GM19324 (cell line): ENCODE measurements around the gene EGFLAM.
"Not testable (repeated sequence)": the region's sequence is repeated elsewhere in the genome, so short reads cannot be mapped to it uniquely, and the experiment has no call there.

Experiments
- ATAC-seq: cut with Tn5 transposase; IDR thresholded peaks from one replicate; pipeline ENCODE4 v1.9.1; 2021; ENCODE audit warnings: mild to moderate bottlenecking, moderate library complexity; ENCODE audit not compliant: unreplicated experiment, low FRiP score

Gene EGFLAM

DNA sequence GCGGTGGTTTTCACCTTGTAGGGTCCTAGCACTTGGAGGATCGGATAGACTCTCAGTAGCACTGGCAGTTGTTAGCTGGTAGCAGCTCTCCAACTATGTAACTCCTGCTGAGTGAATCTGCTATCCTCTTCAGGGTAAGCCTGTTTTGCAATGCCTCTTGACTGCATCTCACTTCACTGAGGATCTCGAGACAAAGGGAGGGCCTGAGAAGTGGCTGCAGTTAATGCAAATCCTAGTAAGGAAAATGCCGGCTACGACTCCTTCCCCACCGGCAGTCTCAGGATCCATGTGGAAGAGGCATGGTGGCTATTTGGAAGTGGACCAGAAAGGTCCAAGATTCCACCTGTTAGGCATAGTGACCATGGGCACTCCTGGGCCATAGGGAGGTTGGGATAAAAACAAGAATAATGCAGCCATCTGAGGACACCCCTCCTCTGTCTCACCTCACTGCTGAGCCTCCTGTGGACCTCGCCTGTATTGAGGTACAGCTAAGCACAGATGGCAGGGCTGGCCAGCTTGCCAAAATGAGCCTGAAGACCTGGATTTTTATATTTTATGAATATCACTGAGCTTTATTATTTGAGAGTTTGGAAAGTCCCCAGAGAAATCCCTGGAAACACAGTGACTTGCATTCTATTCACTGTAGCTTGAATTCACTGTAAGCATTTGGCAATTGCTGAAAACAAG lies 152.1 kb downstream of the EGFLAM start:
- no peak for ATAC-seq

GRCh38 chr5:38413696-38414095 lies 155.3 kb downstream of the EGFLAM start:
- no peak for ATAC-seq

- no peak for ATAC-seq
Measured at GRCh38 chr5:38414348-38414747, 156.0 kb downstream of the EGFLAM start.

GRCh38 chr5:38415772-38416171 lies 157.4 kb downstream of the EGFLAM start:
- ATAC-seq: not testable (repeated sequence)

- no peak for ATAC-seq
Measured at GRCh38 chr5:38417658-38418017, 159.3 kb downstream of the EGFLAM start.

- ATAC-seq: no peak
Measured at GRCh38 chr5:38420246-38420645, 161.9 kb downstream of the EGFLAM start.

GRCh38 chr5:38420691-38421390 lies 162.5 kb downstream of the EGFLAM start:
- ATAC-seq: no peak

GRCh38 chr5:38422622-38423021 lies 164.3 kb downstream of the EGFLAM start:
- ATAC-seq: no peak

DNA sequence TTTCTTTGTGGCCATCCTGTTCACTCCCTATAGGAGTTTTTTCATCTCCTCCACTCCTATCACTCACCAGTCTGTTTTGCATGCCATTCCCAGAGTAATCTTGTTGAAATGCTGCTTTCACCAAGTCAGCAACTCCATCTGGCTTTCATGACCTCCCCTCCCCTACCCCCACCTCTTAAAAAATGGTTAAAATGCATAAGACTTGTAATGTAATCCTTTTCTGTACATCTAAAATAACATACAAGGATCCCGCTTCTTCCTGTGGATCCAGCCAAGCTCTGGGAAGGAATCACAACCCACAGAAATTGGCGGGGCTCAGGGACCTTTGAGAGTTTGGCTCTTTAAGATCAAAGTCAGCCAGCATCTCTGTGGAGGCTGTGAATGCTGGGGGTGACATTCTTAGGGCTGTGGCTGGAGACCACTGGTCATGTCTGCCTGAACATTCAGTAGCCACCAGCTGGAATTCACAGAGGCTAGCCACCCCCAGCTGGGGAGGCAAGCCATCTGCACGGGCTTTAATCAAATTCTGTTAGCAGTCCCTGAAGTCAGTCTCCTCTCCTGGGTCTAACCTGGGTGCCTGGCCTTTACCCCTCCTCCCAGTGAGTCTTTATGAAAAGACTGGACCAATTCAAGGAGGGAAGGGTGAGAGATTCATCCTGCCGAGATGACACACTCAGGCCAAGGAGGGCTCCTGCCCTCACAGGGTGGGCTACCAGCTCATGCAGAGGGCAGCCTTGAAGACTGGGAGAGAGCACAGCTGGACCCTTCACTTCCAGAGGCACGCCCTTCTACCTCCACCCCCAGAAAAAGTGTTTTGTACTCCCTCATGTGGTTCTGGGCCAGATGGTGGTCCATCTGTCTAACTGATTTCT lies 165.2 kb downstream of the EGFLAM start:
- no peak for ATAC-seq

GRCh38 chr5:38424148-38425060 lies 166.0 kb downstream of the EGFLAM start:
- no peak for ATAC-seq

GRCh38 chr5:38426490-38426889 lies 168.1 kb downstream of the EGFLAM start:
- no peak for ATAC-seq

- ATAC-seq: no peak
Measured at GRCh38 chr5:38426986-38427950, 168.9 kb downstream of the EGFLAM start.

- ATAC-seq: no peak
Measured at GRCh38 chr5:38431242-38431853, 173.0 kb downstream of the EGFLAM start.

- no peak for ATAC-seq
Measured at GRCh38 chr5:38433160-38433861, 175.0 kb downstream of the EGFLAM start.

DNA sequence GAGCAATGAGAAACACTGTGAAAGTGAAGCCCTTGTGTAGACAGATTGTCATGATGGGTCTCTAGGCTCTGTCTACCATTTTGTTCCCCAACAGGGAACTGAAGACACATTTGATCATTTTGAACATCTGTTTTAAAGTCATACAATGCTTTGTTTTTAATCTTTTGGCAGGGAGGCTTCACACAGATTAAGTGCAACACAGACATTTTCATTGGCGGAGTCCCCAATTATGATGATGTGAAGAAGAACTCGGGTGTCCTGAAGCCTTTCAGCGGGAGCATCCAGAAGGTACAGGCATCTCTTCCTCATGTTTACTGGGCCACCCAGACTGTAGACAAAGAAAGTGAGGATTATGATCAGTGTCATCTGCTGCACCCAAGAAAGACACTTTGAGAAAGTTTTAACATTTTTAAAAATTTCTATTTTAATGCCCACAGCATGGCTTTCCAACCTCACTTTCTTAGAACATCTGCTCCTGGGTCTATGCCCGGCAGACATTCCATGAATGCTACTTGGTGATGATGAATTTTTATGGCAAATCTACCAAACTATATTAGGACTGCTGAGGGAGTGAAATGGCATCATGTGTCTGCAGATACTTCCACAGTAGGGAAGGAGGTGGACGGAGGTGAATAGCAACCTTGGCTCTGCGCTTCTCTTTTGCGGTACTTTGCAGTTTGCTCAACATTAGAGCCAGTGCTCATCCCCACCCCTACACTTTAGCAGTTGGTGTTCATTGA lies 176.8 kb downstream of the EGFLAM start:
- ATAC-seq: no peak

DNA sequence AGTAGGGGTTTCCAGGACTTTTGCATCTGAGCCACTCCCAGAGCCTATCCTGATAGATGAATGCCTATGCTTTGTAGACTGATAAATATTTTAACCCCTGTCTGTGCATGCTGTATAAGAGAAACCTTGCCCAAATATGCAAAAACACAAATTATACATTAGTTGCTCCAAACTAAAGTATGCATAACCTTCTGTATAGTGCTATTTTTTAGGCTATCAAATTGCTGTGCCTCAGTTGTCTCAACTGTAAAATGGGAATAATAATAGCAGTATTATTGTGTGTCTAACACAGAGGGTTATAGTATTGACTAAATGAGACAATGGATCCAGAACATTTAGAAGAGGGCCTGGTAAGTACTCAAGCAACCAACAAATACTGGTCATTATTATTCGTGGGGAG lies 180.4 kb downstream of the EGFLAM start:
- no peak for ATAC-seq

GRCh38 chr5:38441453-38442246 lies 183.3 kb downstream of the EGFLAM start:
- ATAC-seq: peak; percentile 97
